DND-41 (cell line): Measurements from ENCODE around the gene SERPIND1.
"Not testable (repeated sequence)": the region's sequence is repeated elsewhere in the genome, so short reads cannot be mapped to it uniquely, and the experiment has no call there.

ENCODE experiments used
- ATAC-seq: fragments of 200-7000 bp; cut with Tn5 transposase; 3 replicates; pipeline ENCODE4 v1.9.1; 2021; ENCODE audit warnings: low read depth; ENCODE audit not compliant: insufficient read depth
- DNase-seq: peaks from one replicate; pipeline ENCODE4 v3.0.0-alpha.2; 2020
- H2AFZ ChIP-seq: 2 replicates; pipeline ENCODE4 v1.6.0; 2012; ENCODE audit warnings: low read depth, low read length
- H3K27ac ChIP-seq: 2 replicates; pipeline ENCODE4 v1.5.1; 2012; ENCODE audit warnings: low read length, inconsistent platforms
- H3K27me3 ChIP-seq: fragments of 200-600 bp; sonication (generic); 2 replicates; pipeline ENCODE4 v1.6.0; 2012; ENCODE audit warnings: low read length, mild to moderate bottlenecking, inconsistent platforms; ENCODE audit not compliant: insufficient read depth, poor library complexity
- H3K36me3 ChIP-seq: 2 replicates; pipeline ENCODE4 v1.5.1; 2012; ENCODE audit warnings: low read length, inconsistent platforms; ENCODE audit not compliant: insufficient read depth
- H3K4me1 ChIP-seq: 2 replicates; pipeline ENCODE4 v1.5.1; 2012; ENCODE audit warnings: mild to moderate bottlenecking, low read length; ENCODE audit not compliant: insufficient read depth
- H3K4me2 ChIP-seq: 2 replicates; pipeline ENCODE4 v1.6.0; 2012; ENCODE audit warnings: mild to moderate bottlenecking, moderate library complexity, low read length, inconsistent platforms; ENCODE audit not compliant: insufficient read depth
- H3K4me3 ChIP-seq, 2 experiments: fragments of 200-600 bp in 1 of 2; shearing (Covaris generic) in 1 of 2; 2 replicates each; pipeline ENCODE4 v1.5.1; 2012 to 2016; ENCODE audit warnings: inconsistent platforms in 2 of 2, low read length in 2 of 2, mild to moderate bottlenecking in 2 of 2, low read depth in 1 of 2, moderate library complexity in 1 of 2
- H3K79me2 ChIP-seq: 2 replicates; pipeline ENCODE4 v1.6.0; 2012; ENCODE audit warnings: low read length, inconsistent platforms; ENCODE audit not compliant: insufficient read depth
- H3K9ac ChIP-seq: 2 replicates; pipeline ENCODE4 v1.6.0; 2012; ENCODE audit warnings: low read depth, mild to moderate bottlenecking, inconsistent platforms, low read length, moderate library complexity
- H3K9me3 ChIP-seq: 2 replicates; pipeline ENCODE4 v1.5.1; 2012; ENCODE audit warnings: low read length, moderate library complexity, mild to moderate bottlenecking, inconsistent platforms; ENCODE audit not compliant: insufficient read depth, severe bottlenecking
- H4K20me1 ChIP-seq: 2 replicates; pipeline ENCODE4 v1.6.0; 2012; ENCODE audit warnings: low read length; ENCODE audit not compliant: insufficient read depth
- EZH2 ChIP-seq: IDR thresholded peaks from 3 replicates; pipeline ENCODE4 v1.6.1; 2012; ENCODE audit warnings: borderline replicate concordance, low read depth, mild to moderate bottlenecking, moderate library complexity, low read length, inconsistent platforms; ENCODE audit not compliant: severe bottlenecking
- TF ChIP-seq, protein P1 (sequence below): IDR thresholded peaks from 2 replicates; pipeline ENCODE4 v1.5.1; 2012; ENCODE audit warnings: borderline replicate concordance, low read length, moderate library complexity, mild to moderate bottlenecking; ENCODE audit not compliant: poor library complexity, severe bottlenecking; ENCODE audit errors: extremely low read depth

SERPIND1 gene

GRCh38 chr22:20736891-20737290 is 37.0 kb upstream of the SERPIND1 start:
- not testable (repeated sequence) for H3K27ac ChIP-seq, H3K4me2 ChIP-seq, H3K4me3 ChIP-seq, H3K27me3 ChIP-seq, H3K9ac ChIP-seq, DNase-seq, H3K4me1 ChIP-seq, H2AFZ ChIP-seq, H3K9me3 ChIP-seq, ATAC-seq, H3K79me2 ChIP-seq, H4K20me1 ChIP-seq
- peaks cover 43% of the 10 kb centered on the region for H3K36me3 ChIP-seq

DNA sequence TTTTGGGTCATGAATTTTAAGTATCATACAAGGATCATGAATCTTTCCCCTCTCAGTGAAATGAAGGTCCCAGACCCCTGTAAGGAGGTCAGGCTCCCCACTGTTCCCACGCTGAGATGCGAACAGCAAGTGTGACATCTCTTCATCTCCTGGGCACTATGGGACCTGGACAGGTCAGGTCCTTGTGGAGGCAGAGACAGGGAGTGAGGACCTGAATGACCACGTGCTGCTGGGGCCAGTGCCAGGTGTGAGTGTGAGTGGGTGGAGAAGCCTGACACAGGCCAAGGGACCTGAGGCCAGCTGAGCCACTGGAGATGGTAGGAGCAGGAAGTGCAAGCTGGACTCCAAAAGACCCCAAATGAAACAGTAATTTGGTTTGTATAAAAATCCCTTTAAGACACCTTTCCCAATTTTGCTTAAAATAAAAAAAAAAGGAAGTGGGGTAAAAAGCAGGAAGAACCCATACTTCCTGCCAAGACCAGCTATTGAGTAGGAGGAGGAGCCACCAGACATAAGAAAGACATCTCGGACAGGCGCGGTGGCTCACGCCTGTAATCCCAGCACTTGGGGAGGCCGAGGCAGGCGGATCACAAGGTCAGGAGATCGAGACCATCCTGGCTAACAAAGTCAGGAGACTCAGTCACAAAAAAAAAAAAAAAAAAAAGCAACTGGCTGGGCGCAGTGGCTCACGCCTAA is 35.4 kb upstream of the SERPIND1 start:
- Histone ChIP-seq H3K4me3 (no peak overlapping the region), H3K4me1 (no peaks in the 10 kb centered on the region), H3K9me3 (no peaks in the 10 kb centered on the region), H3K9ac (no peak overlapping the region), H3K36me3 (peaks cover 48% of the 10 kb centered on the region), H3K27ac (no peak overlapping the region), H3K27me3 (no peaks in the 10 kb centered on the region), H2AFZ (no peak overlapping the region), H3K79me2 (no peaks in the 10 kb centered on the region), H3K4me2 (no peak overlapping the region), H4K20me1 (no peaks in the 10 kb centered on the region)
- TF ChIP-seq, protein P1, sequence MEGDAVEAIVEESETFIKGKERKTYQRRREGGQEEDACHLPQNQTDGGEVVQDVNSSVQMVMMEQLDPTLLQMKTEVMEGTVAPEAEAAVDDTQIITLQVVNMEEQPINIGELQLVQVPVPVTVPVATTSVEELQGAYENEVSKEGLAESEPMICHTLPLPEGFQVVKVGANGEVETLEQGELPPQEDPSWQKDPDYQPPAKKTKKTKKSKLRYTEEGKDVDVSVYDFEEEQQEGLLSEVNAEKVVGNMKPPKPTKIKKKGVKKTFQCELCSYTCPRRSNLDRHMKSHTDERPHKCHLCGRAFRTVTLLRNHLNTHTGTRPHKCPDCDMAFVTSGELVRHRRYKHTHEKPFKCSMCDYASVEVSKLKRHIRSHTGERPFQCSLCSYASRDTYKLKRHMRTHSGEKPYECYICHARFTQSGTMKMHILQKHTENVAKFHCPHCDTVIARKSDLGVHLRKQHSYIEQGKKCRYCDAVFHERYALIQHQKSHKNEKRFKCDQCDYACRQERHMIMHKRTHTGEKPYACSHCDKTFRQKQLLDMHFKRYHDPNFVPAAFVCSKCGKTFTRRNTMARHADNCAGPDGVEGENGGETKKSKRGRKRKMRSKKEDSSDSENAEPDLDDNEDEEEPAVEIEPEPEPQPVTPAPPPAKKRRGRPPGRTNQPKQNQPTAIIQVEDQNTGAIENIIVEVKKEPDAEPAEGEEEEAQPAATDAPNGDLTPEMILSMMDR: no peak
- no peak for TF ChIP-seq EZH2
- ATAC-seq: no peak
- DNase-seq: no peak

DNA sequence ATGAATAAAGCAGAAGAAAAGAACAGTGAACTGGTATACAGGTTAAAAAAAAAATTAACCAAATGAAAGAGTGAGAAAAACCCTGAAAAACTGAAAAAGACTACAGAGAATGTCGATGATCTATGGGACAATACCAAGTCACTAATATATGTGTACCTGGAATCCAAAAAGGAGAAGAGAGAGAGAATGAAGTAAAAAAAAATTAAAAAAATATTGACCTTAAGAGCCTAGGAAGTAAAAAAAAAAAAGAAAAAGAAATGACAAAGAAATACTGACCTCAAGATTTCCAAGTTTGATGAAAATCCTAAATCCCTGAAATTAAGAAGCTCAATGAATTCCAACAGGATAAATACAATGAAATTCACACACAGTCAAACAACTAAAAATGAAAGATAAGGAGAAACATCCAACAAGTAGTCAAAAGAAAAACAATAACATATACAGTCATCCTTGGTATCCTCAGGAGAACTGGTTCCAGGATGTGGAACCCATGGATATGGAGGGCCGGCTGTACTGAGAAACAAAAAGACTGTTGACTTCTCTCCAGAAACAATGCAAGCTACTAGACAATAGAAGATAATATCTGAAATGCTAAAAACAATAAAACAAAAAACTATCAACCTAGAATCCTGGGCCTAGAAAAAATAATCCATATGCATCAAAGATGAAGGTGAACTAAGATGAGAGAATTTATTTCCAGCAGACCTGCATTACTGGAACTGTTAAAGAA is 33.5 kb upstream of the SERPIND1 start:
- Histone ChIP-seq H2AFZ (no peak overlapping the region), H3K4me2 (no peak overlapping the region), H3K79me2 (no peaks in the 10 kb centered on the region), H3K9me3 (no peaks in the 10 kb centered on the region), H3K27me3 (no peaks in the 10 kb centered on the region), H3K27ac (no peak overlapping the region), H3K4me3 (no peak overlapping the region), H3K4me1 (no peaks in the 10 kb centered on the region), H3K9ac (no peak overlapping the region), H4K20me1 (no peaks in the 10 kb centered on the region), H3K36me3 (peaks cover 63% of the 10 kb centered on the region)
- ATAC-seq (no peak), DNase-seq (no peak)
- TF ChIP-seq EZH2: no peak
- TF ChIP-seq, protein P1: no peak

- Histone ChIP-seq H3K4me1 (no peaks in the 10 kb centered on the region), H3K9ac (no peak overlapping the region), H3K27ac (no peak overlapping the region), H3K9me3 (no peaks in the 10 kb centered on the region), H3K27me3 (no peaks in the 10 kb centered on the region), H3K4me2 (no peak overlapping the region), H3K79me2 (no peaks in the 10 kb centered on the region), H2AFZ (no peak overlapping the region), H4K20me1 (no peaks in the 10 kb centered on the region), H3K4me3 (no peak overlapping the region), H3K36me3 (peaks cover 67% of the 10 kb centered on the region)
- ATAC-seq (no peak), DNase-seq (no peak)
- TF ChIP-seq EZH2: no peak
- TF ChIP-seq, protein P1: no peak
Observed at GRCh38 chr22:20741008-20741633, 32.8 kb upstream of the SERPIND1 start.
